HG03108 (cell line): Measurements from ENCODE around the gene LTBP3.
"Not testable (repeated sequence)": the region's sequence is repeated elsewhere in the genome, so short reads cannot be mapped to it uniquely, and the experiment has no call there.

ENCODE experiments used
- ATAC-seq: cut with Tn5 transposase; IDR thresholded peaks from one replicate; pipeline ENCODE4 v1.9.1; 2021; ENCODE audit warnings: moderate library complexity; ENCODE audit not compliant: unreplicated experiment

Gene LTBP3

DNA sequence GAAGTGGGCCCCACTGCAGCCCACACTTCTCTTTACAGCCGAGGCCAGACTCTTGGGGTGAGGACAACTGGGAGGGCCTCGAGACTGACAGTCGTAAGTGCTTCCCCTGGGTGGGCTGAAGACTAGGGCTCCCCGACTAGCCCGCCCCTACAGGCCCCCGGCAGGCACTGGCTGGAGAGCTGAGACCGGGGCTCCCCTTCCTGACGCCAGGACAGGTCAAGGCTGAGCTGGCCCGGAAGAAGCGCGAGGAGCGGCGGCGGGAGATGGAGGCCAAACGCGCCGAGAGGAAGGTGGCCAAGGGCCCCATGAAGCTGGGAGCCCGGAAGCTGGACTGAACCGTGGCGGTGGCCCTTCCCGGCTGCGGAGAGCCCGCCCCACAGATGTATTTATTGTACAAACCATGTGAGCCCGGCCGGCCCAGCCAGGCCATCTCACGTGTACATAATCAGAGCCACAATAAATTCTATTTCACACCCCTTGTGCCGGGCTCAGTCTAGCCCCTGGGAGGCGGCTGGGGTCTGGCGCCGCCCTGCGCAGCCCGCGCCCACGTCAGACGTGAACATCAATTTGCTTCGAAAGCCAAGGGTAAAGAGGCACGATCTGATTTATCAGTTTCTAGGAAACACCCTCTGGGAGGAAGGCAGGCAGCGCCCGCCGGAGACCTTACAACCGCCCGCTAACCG is 19.8 kb downstream of the LTBP3 start:
- ATAC-seq = no peak

DNA sequence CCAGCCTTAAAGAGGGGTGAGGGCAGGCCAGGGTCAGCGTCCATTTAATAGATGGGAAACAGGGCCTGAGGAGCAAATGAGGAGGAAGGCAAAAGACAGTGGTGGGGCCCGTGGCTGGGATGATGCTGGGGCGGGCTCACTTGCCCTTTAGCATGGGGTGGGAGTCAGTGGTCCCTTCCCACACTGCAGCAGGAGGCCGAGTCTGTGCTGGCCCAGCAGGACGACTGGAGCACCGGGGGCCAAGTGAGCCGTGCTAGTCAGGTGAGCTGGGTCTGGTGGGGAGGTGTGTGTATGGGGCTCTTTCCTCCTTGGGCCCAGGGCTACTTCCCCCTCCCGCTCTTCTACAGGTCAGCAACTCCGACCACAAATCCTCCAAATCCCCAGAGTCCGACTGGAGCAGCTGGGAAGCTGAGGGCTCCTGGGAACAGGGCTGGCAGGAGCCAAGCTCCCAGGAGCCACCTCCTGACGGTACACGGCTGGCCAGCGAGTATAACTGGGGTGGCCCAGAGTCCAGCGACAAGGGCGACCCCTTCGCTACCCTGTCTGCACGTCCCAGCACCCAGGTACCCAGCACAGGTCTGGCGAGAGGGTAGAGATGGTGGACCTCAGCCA is 20.4 kb downstream of the LTBP3 start:
- ATAC-seq = no peak

DNA sequence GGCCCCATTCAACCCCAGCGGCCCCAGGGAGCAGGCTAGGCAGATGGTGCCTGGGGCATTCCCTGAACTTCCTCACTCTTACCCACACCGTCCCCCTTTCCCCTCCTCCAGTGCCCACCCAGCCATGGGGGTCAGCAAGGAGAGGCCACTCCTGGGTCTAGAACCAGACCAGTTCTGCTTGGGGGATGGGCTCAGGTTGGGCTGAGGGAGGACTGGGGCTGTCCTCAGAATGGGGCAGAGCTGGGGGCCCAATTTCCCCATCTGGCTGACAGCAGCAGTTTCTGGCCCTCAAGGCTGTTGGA is 20.9 kb downstream of the LTBP3 start:
- no peak for ATAC-seq

DNA sequence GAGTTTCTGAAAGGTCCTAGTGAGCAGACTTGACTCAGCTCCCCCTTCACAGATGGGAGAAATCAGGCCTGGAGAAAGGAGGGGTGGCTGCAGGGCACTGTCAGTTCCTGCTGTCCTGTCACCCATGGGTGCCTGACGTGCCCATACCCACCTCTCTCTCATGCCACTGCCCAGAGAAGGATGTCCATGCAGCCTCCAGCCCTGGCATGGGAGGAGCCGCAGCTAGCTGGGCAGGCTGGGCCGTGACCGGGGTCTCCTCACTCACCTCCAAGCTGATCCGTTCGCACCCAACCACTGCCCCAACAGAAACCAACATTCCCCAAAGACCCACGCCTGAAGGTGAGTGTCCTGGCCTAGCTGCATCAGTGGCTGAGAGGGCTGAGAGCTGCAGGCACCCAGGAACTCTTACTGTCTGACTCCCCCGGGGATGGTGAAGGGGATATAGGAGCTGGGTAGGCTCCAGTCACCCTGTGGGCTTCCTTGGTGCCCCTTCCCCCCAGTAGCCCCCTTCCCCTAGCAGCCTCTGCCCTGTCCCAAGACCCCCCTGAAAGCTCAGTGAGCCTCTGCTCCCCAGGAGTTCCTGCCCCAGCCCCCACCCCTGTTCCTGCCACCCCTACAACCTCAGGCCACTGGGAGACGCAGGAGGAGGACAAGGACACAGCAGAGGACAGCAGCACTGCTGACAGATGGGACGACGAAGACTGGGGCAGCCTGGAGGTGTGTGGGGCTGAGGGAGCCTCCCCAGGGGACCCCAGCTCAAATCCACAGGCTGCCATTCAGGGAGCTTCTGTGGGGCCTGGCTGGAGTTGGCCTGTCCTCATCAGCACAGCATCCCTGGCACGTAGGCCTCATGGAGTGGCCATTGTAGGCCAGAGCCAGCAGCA is 21.5 kb downstream of the LTBP3 start:
- no peak for ATAC-seq

DNA sequence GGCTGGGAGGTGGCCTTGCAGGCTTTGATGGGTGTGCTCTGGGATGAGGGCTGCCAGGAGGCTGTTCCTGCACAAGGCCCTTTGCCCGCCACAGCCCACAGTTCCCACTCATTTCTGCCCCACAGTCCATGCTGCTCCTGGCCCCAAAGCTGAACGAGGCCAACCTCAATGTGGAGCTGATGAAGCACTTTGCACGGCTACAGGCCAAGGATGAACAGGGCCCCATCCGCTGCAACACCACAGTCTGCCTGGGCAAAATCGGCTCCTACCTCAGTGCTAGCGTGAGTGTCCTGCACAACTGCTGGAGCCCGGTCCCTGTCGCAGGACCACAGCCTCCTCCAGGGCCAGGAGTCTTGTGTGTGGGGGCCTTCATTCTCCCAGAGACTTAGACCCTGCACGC is 23.1 kb downstream of the LTBP3 start:
- no peak for ATAC-seq

DNA sequence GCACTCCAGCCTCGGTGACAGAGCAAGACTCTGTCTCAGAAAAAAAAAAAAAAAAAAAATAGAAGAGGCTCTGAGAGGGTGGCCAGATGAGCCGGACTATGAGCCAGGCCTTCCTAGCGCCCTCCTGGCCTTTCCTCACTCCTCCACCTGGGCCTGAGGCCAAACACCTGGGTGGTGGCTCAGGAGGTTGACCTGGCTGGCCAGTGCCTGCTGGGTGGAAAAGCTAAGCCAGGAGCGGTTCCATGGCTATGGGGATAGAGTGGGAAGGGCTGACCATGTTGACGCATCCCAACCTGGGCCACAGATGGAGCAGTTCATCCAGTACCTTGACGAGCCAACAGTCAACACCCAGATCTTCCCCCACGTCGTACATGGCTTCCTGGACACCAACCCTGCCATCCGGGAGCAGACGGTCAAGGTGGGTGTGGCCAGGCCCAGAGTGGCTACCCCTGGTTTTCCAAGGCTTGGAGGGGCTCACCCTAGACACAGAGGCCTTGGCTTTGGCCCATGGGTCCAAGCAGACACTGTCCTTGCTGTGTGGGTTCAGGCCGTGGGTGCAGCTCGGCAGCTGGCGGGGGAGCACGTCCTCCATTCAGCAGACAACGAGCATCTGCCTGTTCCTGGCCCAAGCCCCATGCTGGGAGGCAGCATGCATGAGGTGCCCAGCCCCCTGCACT is 25.6 kb downstream of the LTBP3 start:
- no peak for ATAC-seq

DNA sequence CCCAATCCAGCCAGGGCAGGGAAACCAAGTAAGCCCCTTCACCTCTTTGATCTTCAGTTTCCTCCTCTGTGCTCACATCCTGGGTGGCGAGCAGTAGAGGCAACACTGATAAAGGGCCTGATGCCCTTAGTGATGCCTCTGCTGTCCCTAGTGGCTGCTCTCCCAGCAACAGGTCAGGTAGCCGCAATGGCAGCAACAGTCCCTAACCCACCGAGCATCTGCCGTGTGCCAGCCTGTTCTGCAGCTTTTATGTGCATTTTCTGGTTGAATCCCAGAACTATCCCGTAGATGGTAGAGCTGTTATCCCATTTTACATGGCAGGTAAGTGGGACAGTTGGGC is 28.0 kb downstream of the LTBP3 start:
- no peak for ATAC-seq

DNA sequence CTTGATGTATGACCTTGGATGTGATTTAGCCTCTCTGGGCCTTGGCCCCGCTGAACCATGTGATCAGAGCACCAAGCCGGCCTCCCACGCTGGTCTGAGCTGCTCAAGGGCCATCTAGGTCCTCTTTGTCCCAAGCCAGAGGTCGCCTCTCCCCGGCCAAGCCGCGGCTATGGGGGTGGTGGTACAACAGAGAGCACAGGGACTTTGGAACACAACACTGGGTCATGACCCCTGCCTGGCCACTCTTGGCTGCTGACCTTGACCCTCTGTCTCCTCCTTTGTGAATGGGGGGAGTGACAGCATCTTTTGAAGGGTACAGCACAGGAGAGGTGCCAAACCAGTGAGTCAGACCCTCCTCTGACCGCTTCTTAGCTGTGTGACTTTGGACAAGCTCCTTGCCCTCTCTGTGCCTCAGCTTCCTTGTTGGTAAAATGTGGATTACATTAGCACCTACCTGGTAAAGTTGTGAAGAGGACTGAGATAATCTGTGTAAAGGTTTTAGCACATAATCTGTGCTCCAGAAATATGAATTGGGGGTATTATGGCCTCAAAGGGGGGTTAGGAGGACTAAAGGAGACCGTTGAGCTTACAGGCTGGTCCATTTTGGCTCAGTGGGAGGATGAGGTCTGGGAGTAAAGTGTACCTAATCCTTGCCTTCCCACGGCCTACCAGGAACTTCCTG is 28.5 kb downstream of the LTBP3 start:
- no peak for ATAC-seq

DNA sequence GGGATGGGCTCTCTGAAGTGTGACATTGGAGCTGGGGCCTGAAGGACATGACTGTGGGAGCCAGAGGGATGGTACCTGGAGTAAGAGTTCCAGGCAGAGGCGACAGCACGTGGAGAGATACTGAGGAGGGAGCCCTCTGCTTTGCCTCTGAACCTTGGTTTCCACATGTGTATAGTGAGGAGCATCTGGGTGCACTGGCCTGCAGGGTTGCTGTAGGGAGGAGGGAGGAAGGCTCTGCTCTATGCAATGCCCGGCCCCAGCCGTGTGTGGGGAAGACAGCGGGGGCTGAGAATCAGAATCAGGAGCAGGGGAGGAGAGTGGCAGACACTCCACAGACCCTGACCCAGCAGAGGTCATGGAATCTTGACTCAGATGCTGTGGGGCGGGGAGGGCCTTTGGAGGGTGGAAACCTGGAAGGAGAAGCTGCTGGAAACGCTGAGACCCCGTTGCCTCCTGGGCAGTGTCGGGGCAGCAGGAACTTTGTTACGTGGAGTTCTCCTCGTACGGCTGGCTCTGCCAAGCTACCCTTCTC is 29.3 kb downstream of the LTBP3 start:
- no peak for ATAC-seq

DNA sequence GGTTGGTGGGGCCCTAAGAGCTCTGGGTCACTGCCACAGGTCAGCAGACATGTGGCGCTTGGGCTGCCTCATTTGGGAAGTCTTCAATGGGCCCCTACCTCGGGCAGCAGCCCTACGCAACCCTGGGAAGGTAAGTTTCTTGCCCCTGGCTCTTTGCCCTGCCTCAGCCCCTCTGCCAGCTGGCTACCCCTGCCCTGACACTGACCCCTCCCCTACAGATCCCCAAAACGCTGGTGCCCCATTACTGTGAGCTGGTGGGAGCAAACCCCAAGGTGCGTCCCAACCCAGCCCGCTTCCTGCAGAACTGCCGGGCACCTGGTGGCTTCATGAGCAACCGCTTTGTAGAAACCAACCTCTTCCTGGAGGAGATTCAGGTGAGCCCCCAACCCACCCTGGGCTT is 31.4 kb downstream of the LTBP3 start:
- no peak for ATAC-seq

DNA sequence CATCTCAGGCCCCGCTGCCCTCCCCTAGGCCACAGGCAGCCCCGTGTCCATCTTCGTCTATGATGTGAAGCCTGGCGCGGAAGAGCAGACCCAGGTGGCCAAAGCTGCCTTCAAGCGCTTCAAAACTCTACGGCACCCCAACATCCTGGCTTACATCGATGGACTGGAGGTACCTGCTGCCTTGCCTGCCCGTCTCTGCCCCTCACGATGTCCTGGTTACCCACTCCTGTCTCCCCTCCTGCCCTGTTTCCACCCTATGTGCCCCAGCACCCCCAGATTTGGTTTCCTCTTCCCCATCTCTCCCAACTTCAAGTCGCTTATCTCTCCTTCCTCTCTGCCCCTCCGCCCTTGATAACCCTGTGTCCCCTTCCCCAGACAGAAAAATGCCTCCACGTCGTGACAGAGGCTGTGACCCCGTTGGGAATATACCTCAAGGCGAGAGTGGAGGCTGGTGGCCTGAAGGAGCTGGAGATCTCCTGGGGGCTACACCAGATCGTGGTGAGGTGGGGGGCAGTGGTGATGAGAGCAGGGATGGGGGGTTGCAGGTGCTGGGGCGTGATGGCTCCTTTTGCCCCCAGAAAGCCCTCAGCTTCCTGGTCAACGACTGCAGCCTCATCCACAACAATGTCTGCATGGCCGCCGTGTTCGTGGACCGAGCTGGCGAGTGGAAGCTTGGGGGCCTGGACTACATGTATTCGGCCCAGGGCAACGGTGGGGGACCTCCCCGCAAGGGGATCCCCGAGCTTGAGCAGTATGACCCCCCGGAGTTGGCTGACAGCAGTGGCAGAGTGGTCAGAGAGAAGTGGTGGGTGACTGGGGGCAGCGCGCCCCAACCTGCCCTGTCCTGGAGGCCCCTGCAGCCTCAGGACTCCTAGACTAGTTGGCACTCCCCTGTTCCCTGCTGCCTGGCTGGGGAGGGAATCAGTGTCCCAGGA is 32.3 kb downstream of the LTBP3 start:
- ATAC-seq = no peak

DNA sequence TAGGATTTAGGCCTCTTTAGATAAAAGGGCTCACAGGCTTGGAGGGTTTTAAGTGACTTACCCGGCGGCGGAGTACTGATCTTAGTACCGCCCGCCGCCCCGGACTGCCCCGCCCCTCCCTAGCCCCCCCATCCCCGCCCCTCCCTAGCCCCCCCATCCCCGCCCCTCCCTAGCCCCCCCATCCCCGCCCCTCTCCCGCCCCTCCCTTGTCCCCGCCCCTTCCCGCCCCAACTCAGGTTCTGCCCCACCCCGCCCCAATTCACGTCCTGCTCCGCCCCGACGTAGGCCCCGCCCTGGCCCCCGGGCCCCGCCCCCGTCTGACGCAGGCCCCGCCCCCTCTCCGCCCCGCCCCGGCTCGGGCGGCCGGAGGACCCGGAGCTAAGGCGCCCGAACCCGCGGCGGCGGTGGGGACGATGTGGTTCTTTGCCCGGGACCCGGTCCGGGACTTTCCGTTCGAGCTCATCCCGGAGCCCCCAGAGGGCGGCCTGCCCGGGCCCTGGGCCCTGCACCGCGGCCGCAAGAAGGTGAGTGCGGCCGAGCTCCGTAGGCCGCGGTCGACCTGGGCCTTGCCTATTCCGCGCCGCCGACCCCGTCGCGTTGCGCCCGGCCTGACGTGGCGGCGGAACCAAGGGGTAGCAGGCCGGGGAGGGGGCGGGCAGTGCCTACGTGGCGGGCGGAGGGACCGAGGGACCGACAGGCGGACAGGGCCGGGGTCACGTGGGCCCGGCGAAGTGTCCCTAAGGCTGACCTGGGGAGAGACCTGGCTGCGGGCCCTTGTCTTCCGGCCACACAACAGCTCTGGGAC is 33.2 kb downstream of the LTBP3 start, which contains the start of gene SCYL1:
SCYL1 (plus strand) TSS at position 343 of the 805 bp plus-strand sequence; CDS start at position 414, 71 bp downstream.
- ATAC-seq = no peak

DNA sequence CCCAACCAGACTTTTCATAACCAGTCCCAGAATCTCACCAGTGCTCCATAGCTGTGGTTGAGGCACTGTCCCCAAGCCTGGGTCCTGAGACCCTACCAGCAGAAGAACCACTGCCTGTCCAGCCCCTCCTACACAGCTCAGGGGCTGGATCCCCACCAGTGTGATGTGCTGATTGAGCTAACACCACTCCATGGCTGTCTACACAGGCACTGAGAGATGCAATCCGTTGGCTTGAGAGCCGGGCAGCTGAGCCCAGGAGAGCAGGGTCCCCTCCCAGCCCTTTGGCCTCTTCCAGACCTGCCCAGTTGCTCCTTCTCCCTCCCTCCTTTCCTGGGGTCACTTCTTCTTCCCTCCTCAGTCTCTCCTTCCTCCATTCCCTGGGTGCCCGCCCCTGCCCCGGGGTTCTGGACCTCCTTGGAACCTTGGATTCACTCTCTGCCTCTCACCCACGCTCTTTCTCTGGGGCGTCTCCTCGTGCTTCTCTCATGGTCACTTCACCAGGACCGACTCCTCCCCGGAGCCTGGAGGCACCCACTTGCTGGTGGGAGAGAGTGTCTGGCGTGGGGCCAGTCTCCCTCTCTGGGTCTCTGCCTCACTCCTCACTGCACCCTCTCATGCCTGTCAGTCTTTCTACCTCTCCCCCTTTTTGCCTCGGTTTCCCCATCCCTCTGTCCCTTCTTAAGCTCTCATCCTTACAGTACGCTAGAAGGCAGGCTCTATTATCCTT is 34.0 kb downstream of the LTBP3 start:
- ATAC-seq = no peak

DNA sequence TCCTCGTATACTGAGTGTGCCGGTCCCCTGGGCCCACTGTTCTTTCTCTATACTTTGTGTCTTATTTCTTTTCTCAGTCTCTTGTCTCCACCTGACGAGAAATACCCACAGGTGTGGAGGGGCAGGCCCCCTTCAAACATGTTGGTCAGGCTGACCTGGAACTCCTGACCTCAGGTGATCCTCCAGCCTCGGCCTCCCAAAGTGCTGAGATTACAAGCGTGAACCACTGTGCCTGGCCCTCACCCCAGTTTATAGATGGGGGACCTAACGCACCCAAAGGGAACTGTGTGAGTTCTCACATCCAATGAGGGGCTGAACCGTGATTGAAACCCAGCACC is 34.6 kb downstream of the LTBP3 start:
- not testable (repeated sequence) for ATAC-seq

DNA sequence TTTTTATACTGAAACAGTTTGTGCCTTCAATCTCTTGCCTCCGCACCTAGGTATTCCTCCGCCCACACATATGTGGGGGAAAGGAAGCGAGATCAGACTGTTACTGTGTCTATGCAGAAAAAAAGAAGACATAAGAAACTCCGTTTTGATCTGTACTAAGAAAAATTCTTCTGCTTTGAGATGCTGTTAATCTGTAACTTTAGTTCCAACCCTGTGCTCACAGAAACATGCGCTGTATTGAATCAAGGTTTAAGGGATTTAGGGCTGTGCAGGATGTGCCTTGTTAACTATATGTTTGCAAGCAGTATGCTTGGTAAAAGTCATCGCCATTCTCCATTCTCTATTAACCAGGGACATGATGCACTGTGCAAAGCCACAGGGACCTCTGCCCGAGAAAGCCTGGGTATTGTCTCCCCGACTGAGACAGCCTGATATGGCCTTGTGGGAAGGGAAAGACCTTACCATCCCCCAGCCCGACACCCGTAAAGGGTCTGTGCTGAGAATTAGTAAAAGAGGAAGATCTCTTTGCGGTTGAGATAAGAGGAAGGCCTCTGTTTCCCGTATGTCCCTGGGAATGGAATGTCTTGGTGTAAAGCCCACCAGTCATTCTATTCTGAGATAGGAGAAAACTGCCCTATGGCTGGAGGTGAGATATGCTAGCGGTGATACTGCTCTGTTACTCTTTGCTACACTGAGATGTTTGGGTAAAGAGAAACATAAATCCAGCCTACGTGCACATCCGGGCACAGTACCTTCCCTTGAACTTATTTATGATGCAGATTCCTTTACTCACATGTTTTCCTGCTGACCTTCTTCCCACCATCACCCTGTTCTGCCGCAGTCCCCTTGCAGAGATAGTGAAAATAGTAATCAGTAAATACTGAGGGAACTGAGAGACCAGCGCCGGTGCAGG is 35.2 kb downstream of the LTBP3 start:
- ATAC-seq = not testable (repeated sequence)

DNA sequence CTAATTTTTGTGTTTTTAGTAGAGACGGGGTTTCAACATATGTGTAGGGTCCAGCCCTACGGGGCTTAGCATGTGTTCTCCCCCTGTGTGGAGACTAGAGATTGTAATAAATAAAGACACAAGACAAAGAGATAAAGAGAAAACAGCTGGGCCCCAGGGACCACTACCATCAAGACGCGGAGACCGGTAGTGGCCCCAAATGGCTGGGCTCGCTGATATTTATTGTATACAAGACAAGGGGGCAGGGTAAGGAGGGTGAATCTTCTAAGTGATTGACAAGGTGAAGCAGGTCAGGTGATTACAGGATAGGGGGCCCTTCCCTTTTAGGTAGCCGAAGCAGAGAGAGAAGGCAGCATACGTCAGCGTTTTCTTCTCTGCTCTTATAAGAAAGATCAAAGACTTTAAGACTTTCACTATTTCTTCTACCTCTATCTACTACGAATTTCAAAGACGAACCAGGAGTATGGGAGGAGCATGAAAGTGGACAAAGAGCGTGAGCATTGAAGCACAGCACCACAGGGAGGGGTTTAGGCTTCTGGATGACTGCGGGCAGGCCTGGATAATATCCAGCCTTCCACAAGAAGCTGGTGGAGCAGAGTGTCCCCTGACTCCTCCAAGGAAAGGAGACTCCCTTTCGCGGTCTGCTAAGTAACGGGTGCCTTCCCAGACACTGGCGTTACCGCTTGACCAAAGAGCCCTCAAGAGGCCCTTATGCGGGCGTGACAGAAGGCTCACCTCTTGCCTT is 36.2 kb downstream of the LTBP3 start:
- not testable (repeated sequence) for ATAC-seq
